HFFc6 (cell line): ENCODE results near the gene DGKZ. TPM values are rescaled to one million over a fixed set of nuclear protein-coding genes. Genes with fewer than 3 reads are reported as not detected.

Experiments used
- DNase-seq: peaks from one replicate; pipeline ENCODE4 v3.0.0-alpha.2; 2018
- H3K27ac Mint-ChIP-seq: 2 replicates; pipeline ENCODE4 v1.8.0; 2020; ENCODE audit warnings: mild to moderate bottlenecking, mixed read lengths
- H3K27me3 Mint-ChIP-seq: 2 replicates; pipeline ENCODE4 v1.8.0; 2021; ENCODE audit warnings: mild to moderate bottlenecking, moderate library complexity, mixed read lengths; ENCODE audit not compliant: insufficient read depth
- H3K36me3 Mint-ChIP-seq: 2 replicates; pipeline ENCODE4 v1.8.0; 2021; ENCODE audit warnings: low read depth, mixed read lengths
- H3K4me1 Mint-ChIP-seq: 2 replicates; pipeline ENCODE4 v1.8.0; 2020; ENCODE audit warnings: low read depth, mixed read lengths
- H3K4me3 Mint-ChIP-seq: 2 replicates; pipeline ENCODE4 v1.8.0; 2020; ENCODE audit warnings: mild to moderate bottlenecking, moderate library complexity, mixed read lengths
- H3K9me3 Mint-ChIP-seq: 2 replicates; pipeline ENCODE4 v1.8.0; 2020; ENCODE audit warnings: mild to moderate bottlenecking, mixed read lengths
- CTCF ChIP-seq: fragments of 200-600 bp; sonication (generic); IDR thresholded peaks from 2 replicates; pipeline ENCODE4 v1.5.0; 2021; ENCODE audit warnings: antibody characterized with exemption, mild to moderate bottlenecking
- total RNA-seq, 6 experiments: library from RNA; stranded (reverse); fragmentation: NEBNext Ultra II Directional; extraction: Animal tissue kit (Norgen Biotek cat#: 25700); gene quantifications; 2 replicates in 1 of 6; 3 replicates in 5 of 6; pipeline ENCODE4 v1.2.3, GENCODE V29; 2021

DGKZ gene
- total RNA-seq, 6 experiments from 2014 or later = 40.4 to 49.8 (median 46.2) TPM

- H3K36me3 Mint-ChIP-seq = no peaks in the 10 kb centered on the region; the same call in 1 of the 2 replicates
- no peak overlapping the region for H3K27ac Mint-ChIP-seq
Observed at GRCh38 chr11:46386674-46387073, 39.4 kb downstream of the DGKZ start.

GRCh38 chr11:46387456-46387855 is 40.2 kb downstream of the DGKZ start:
- Mint-ChIP-seq H3K27me3 (peaks cover 20% of the 10 kb centered on the region), H3K27ac (no peak overlapping the region), H3K9me3 (no peaks in the 10 kb centered on the region), H3K36me3 (no peaks in the 10 kb centered on the region; the same call in 1 of the 2 replicates), H3K4me3 (no peak overlapping the region), H3K4me1 (peaks cover 25% of the 10 kb centered on the region)
- no peak for TF ChIP-seq CTCF
- DNase-seq = no peak

More at GRCh38 chr11:46386674-46387073, 39.4 kb downstream of the DGKZ start:
- peaks cover 25% of the 10 kb centered on the region for H3K4me1 Mint-ChIP-seq
- peaks cover 23% of the 10 kb centered on the region for H3K27me3 Mint-ChIP-seq
- no peak overlapping the region for H3K4me3 Mint-ChIP-seq
- no peak; the same call in 1 of the 2 replicates for TF ChIP-seq CTCF
- H3K9me3 Mint-ChIP-seq = no peaks in the 10 kb centered on the region
- DNase-seq = peak; percentile 58

- Mint-ChIP-seq H3K27me3 (peaks cover 21% of the 10 kb centered on the region), H3K4me3 (no peak overlapping the region), H3K4me1 (peaks cover 32% of the 10 kb centered on the region), H3K27ac (no peak overlapping the region), H3K36me3 (no peaks in the 10 kb centered on the region; the same call in 1 of the 2 replicates), H3K9me3 (no peaks in the 10 kb centered on the region)
- TF ChIP-seq CTCF = no peak
- DNase-seq = no peak
Observed at GRCh38 chr11:46387919-46388618, 40.8 kb downstream of the DGKZ start.

DNA sequence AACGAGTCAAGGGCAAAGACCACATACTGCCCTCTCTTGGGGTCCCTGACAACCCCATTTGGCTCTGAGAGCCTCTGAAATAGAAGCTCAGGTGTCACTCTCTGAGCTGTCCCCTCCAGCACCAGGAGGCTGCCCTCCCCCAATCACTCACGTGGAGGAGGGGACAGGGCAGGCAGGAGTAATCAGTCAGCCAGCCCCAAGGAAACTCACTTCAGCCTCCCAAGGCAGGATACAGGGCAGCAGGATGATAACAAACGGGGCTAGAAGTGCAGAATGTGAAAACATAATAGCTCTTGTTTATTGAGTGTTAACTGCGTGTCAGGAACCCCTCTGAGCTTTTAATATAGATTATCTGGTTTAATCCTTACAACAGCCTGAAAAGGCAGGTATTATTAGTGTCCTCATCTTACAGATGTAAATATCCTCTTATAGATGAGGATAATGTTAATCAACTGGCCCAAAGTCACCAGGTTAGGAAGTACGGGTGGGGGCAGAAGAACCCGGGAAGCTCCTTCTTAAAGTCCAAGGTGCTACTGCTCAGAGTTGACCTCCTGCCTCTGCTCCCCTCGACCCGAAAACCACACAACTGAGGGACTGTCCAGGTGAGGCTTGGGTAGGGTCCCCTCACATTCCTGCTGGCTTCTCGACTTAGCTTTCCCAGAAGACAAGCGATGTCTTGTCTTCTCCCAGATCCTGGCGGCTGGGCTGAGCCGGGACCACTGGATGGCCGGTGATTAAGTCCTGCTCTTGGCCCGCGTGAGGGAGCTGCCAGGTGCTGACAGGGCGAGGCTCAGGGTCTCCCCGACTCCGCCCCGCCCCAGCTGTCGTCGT is 41.6 kb downstream of the DGKZ start:
- Mint-ChIP-seq H3K36me3 (no peaks in the 10 kb centered on the region; the same call in 1 of the 2 replicates), H3K4me3 (peak overlapping the region; percentile 80), H3K4me1 (peaks cover 32% of the 10 kb centered on the region), H3K27me3 (peaks cover 23% of the 10 kb centered on the region), H3K9me3 (no peaks in the 10 kb centered on the region), H3K27ac (no peak overlapping the region)
- TF ChIP-seq CTCF = no peak
- DNase-seq = no peak

- peaks cover 23% of the 10 kb centered on the region for H3K27me3 Mint-ChIP-seq
Observed at GRCh38 chr11:46389450-46390330, 42.4 kb downstream of the DGKZ start.

More at GRCh38 chr11:46389450-46390330, 42.4 kb downstream of the DGKZ start:
- peak; percentile 92 for TF ChIP-seq CTCF
- no peaks in the 10 kb centered on the region; the same call in 1 of the 2 replicates for H3K36me3 Mint-ChIP-seq
- H3K27ac Mint-ChIP-seq = no peak overlapping the region
- peak; percentile 51 for DNase-seq
- H3K4me3 Mint-ChIP-seq = peak overlapping the region; percentile 80
- peaks cover 32% of the 10 kb centered on the region for H3K4me1 Mint-ChIP-seq
- H3K9me3 Mint-ChIP-seq = no peaks in the 10 kb centered on the region
